HEK293 (cell line): ENCODE measurements around the gene TBPL1.

Experiments used
- FEZF1 ChIP-seq: fragments of 450-650 bp; formaldehyde crosslinking; IDR thresholded peaks from 2 replicates; pipeline ENCODE4 v1.5.1; 2016; ENCODE audit warnings: missing biosample characterization, missing genetic modification characterization
- GLI4 ChIP-seq: fragments of 450-650 bp; formaldehyde crosslinking; IDR thresholded peaks from 2 replicates; pipeline ENCODE4 v1.5.1; 2016; ENCODE audit warnings: missing biosample characterization, missing genetic modification characterization
- HOXD13 ChIP-seq: sonication (generic); formaldehyde crosslinking; IDR thresholded peaks from 2 replicates; pipeline ENCODE4 v1.8.0; 2022; ENCODE audit warnings: missing genetic modification reagents, borderline replicate concordance
- KLF10 ChIP-seq: fragments of 450-650 bp; IDR thresholded peaks from 2 replicates; pipeline ENCODE4 v1.5.1; 2018; ENCODE audit warnings: missing biosample characterization, mild to moderate bottlenecking, missing genetic modification characterization
- PATZ1 ChIP-seq: fragments of 450-650 bp; formaldehyde crosslinking; IDR thresholded peaks from 2 replicates; pipeline ENCODE4 v1.5.1; 2016; ENCODE audit warnings: missing biosample characterization, missing genetic modification characterization
- PBX3 ChIP-seq: sonication (generic); formaldehyde crosslinking; IDR thresholded peaks from 2 replicates; pipeline ENCODE4 v1.8.1; 2022; ENCODE audit warnings: mild to moderate bottlenecking, moderate library complexity, missing genetic modification reagents
- SCRT2 ChIP-seq: fragments of 450-650 bp; formaldehyde crosslinking; IDR thresholded peaks from 2 replicates; pipeline ENCODE4 v1.5.1; 2016; ENCODE audit warnings: missing biosample characterization, missing genetic modification characterization
- SP3 ChIP-seq: fragments of 450-650 bp; formaldehyde crosslinking; IDR thresholded peaks from 2 replicates; pipeline ENCODE4 v1.5.1; 2016; ENCODE audit warnings: missing biosample characterization, missing genetic modification characterization
- SP7 ChIP-seq: fragments of 450-650 bp; formaldehyde crosslinking; IDR thresholded peaks from 2 replicates; pipeline ENCODE4 v1.5.1; 2016; ENCODE audit warnings: missing biosample characterization, missing genetic modification characterization
- TSHZ1 ChIP-seq: fragments of 450-650 bp; formaldehyde crosslinking; IDR thresholded peaks from 2 replicates; pipeline ENCODE4 v1.5.1; 2016; ENCODE audit warnings: missing biosample characterization, missing genetic modification characterization, borderline replicate concordance
- ZFP37 ChIP-seq: fragments of 450-650 bp; formaldehyde crosslinking; IDR thresholded peaks from 2 replicates; pipeline ENCODE4 v1.5.1; 2016; ENCODE audit warnings: missing biosample characterization, missing genetic modification characterization
- ZFP69B ChIP-seq: fragments of 450-650 bp; formaldehyde crosslinking; IDR thresholded peaks from 2 replicates; pipeline ENCODE4 v1.5.1; 2016; ENCODE audit warnings: missing biosample characterization, missing genetic modification characterization
- ZNF114 ChIP-seq: fragments of 450-650 bp; formaldehyde crosslinking; IDR thresholded peaks from 2 replicates; pipeline ENCODE4 v1.5.0; 2017; ENCODE audit warnings: missing biosample characterization, missing genetic modification characterization
- ZNF138 ChIP-seq: fragments of 450-650 bp; formaldehyde crosslinking; IDR thresholded peaks from 2 replicates; pipeline ENCODE4 v1.5.1; 2016; ENCODE audit warnings: missing biosample characterization, missing genetic modification characterization, borderline replicate concordance
- ZNF157 ChIP-seq: fragments of 450-650 bp; formaldehyde crosslinking; IDR thresholded peaks from 2 replicates; pipeline ENCODE4 v1.5.1; 2016; ENCODE audit warnings: missing biosample characterization, missing genetic modification characterization
- ZNF266 ChIP-seq: fragments of 450-650 bp; formaldehyde crosslinking; IDR thresholded peaks from 2 replicates; pipeline ENCODE4 v1.5.1; 2016; ENCODE audit warnings: missing biosample characterization, missing genetic modification characterization, low read depth
- ZNF513 ChIP-seq: fragments of 450-650 bp; IDR thresholded peaks from 2 replicates; pipeline ENCODE4 v1.5.1; 2018; ENCODE audit warnings: missing biosample characterization, missing genetic modification characterization
- ZNF521 ChIP-seq: fragments of 450-650 bp; formaldehyde crosslinking; IDR thresholded peaks from 2 replicates; pipeline ENCODE4 v1.5.1; 2017; ENCODE audit warnings: missing biosample characterization, mild to moderate bottlenecking, missing genetic modification characterization
- ZNF555 ChIP-seq: fragments of 450-650 bp; formaldehyde crosslinking; conservative IDR thresholded peaks from 2 replicates; pipeline ENCODE4 v1.5.1; 2017; ENCODE audit warnings: missing biosample characterization, mild to moderate bottlenecking, missing genetic modification characterization, inconsistent platforms
- ZNF596 ChIP-seq: fragments of 450-650 bp; IDR thresholded peaks from 2 replicates; pipeline ENCODE4 v1.5.0; 2018; ENCODE audit warnings: missing biosample characterization, mild to moderate bottlenecking, missing genetic modification characterization, moderate library complexity
- ZNF626 ChIP-seq: fragments of 450-650 bp; sonication (Bioruptor Pico); formaldehyde crosslinking; IDR thresholded peaks from 2 replicates; pipeline ENCODE4 v1.5.1; 2018; ENCODE audit warnings: missing biosample characterization, missing genetic modification characterization, inconsistent platforms
- ZNF660 ChIP-seq: fragments of 450-650 bp; IDR thresholded peaks from 2 replicates; pipeline ENCODE4 v1.5.1; 2018; ENCODE audit warnings: missing biosample characterization, mild to moderate bottlenecking, missing genetic modification characterization
- ZNF692 ChIP-seq: fragments of 450-650 bp; formaldehyde crosslinking; IDR thresholded peaks from 2 replicates; pipeline ENCODE4 v1.5.1; 2016; ENCODE audit warnings: missing biosample characterization, missing genetic modification characterization
- ZNF707 ChIP-seq: fragments of 450-650 bp; formaldehyde crosslinking; IDR thresholded peaks from 2 replicates; pipeline ENCODE4 v1.5.1; 2016; ENCODE audit warnings: missing biosample characterization, missing genetic modification characterization
- ZNF776 ChIP-seq: fragments of 450-650 bp; formaldehyde crosslinking; IDR thresholded peaks from 2 replicates; pipeline ENCODE4 v1.5.0; 2017; ENCODE audit warnings: missing biosample characterization, missing genetic modification characterization, borderline replicate concordance
- ZNF785 ChIP-seq: fragments of 450-650 bp; formaldehyde crosslinking; IDR thresholded peaks from 2 replicates; pipeline ENCODE4 v1.5.1; 2016; ENCODE audit warnings: missing biosample characterization, missing genetic modification characterization
- ZNF791 ChIP-seq: fragments of 450-650 bp; formaldehyde crosslinking; IDR thresholded peaks from 2 replicates; pipeline ENCODE4 v1.5.1; 2016; ENCODE audit warnings: missing biosample characterization, missing genetic modification characterization
- ZSCAN5A ChIP-seq: fragments of 450-650 bp; formaldehyde crosslinking; IDR thresholded peaks from 2 replicates; pipeline ENCODE4 v1.5.1; 2016; ENCODE audit warnings: missing biosample characterization, missing genetic modification characterization

The TBPL1 gene

GRCh38 chr6:133977983-133978895 lies 25.2 kb downstream of the TBPL1 start (continued):
- no peak for TF ChIP-seq FEZF1 (tag by site-specific recombination)
- TF ChIP-seq KLF10 (tag by site-specific recombination): no peak
- no peak for TF ChIP-seq ZNF138 (tag by site-specific recombination)
- TF ChIP-seq TSHZ1 (tag by site-specific recombination): no peak
- no peak for TF ChIP-seq ZNF776 (tag by site-specific recombination)
- TF ChIP-seq ZSCAN5A (tag by site-specific recombination): no peak
- no peak for TF ChIP-seq ZNF626 (tag by site-specific recombination)
- no peak for TF ChIP-seq ZNF791 (tag by site-specific recombination)
- peak; percentile 47 for TF ChIP-seq SP7
- no peak for TF ChIP-seq ZNF157
- 0 out of 2 replicates have a peak, but pooled peaks have one; percentile 19 for TF ChIP-seq SP3 (tag by site-specific recombination)
- no peak for TF ChIP-seq PBX3 (CRISPR knock-in tag)
- peak; percentile 69; the same call in 1 of the 2 replicates for TF ChIP-seq ZNF660 (tag by site-specific recombination)
- TF ChIP-seq HOXD13 (CRISPR knock-in tag): no peak
- TF ChIP-seq ZFP37 (tag by site-specific recombination): no peak
- no peak for TF ChIP-seq GLI4
- no peak for TF ChIP-seq ZNF785 (tag by site-specific recombination)
- TF ChIP-seq ZFP69B (tag by site-specific recombination): no peak
- TF ChIP-seq ZNF114 (tag by site-specific recombination): no peak
- peak; percentile 43; the same call in 1 of the 2 replicates for TF ChIP-seq ZNF692
- TF ChIP-seq ZNF707 (tag by site-specific recombination): no peak
- no peak for TF ChIP-seq PATZ1 (tag by site-specific recombination)
- TF ChIP-seq SCRT2 (tag by site-specific recombination): no peak; the same call in 1 of the 2 replicates
- no peak for TF ChIP-seq ZNF596
- no peak for TF ChIP-seq ZNF521
- TF ChIP-seq ZNF266: no peak
- no peak for TF ChIP-seq ZNF555
- TF ChIP-seq ZNF513: no peak
